LoVo (cell line): ENCODE measurements around the gene MYH11.
"Not testable (repeated sequence)": the region's sequence is repeated elsewhere in the genome, so short reads cannot be mapped to it uniquely, and the experiment has no call there.

Source experiments
- DNase-seq: peaks from one replicate; pipeline ENCODE4 v3.0.0-alpha.2; 2016; ENCODE audit warnings: low spot score

MYH11 gene

DNA sequence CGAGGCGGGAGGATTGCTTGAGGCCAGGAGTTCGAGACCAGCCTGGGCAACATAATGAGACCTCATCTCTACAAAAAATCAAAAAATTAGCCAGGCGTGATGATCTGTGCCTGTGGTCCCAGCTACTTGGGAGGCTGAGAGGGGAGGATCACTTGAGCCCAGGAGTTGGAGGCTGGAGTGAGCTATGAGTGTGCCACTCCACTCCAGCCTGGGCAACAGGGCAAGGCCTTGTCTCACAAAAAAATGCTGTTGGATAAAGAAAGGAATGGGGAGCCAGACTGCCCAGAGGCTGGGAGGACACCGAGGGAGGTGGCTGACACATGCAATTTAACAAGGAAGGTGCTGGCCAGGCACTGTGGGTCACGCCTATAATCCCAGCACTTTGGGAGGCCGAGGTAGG, 47.5 kb downstream of the MYH11 start:
- DNase-seq = not testable (repeated sequence)

DNA sequence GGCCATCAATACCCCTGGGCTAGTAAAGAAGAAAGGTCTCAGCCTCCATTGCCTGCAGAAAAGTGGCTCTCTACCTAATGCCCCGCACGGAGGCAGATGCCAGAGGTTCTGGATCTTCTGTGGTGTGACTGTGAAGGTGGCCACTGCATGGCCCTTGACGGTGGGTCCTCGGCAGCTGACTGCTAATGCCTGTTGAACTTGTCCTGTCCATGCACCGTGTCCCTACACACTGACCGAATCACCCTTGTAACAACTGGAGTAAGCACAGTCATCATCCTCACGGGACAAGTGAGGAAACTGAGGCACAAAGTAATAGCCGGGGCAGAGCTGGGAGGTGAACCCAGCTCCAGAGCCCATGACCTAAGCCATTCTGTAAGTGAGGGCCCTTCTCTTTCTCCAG, 48.8 kb downstream of the MYH11 start:
- no peak for DNase-seq

DNA sequence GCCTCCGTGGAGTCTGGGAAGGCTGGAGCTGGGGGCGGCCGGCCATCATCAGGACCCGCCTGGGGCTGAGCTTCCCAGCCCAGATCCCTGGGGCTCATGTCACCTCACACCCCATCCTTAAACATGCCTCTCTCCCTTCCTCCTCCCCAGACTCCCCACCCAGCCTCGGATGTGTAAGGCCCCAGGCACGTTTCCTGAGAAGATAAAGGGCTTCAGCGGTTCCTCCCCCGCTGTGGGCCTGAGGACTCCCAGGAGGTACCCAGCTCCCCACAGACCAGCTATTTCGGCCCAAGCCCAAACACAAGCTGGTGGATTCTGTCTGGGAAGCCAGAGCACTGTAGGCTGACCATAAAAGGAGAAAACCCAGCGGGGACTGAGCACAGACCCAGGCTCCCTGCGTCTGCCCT, 49.2 kb downstream of the MYH11 start:
- DNase-seq = no peak

DNA sequence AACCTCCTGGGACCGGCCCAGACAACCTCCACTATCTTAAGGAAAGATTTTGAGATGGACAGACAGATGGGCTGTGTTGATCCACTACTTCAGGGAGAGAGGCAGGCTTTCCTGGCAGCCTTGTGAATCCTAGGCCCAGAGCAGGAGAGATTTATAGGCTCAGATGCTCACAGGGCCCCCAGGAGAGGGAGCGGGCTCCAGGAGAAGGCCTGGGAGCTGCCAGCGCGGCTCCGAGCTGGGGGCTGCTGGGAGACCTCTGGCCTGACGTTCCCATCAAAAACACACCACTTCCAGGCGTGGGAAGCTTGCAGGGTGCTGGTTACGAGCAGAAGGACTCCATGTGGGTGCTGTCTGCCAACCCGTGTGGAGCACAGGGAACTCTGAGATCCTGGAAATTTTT, 53.2 kb downstream of the MYH11 start:
- DNase-seq = no peak

DNA sequence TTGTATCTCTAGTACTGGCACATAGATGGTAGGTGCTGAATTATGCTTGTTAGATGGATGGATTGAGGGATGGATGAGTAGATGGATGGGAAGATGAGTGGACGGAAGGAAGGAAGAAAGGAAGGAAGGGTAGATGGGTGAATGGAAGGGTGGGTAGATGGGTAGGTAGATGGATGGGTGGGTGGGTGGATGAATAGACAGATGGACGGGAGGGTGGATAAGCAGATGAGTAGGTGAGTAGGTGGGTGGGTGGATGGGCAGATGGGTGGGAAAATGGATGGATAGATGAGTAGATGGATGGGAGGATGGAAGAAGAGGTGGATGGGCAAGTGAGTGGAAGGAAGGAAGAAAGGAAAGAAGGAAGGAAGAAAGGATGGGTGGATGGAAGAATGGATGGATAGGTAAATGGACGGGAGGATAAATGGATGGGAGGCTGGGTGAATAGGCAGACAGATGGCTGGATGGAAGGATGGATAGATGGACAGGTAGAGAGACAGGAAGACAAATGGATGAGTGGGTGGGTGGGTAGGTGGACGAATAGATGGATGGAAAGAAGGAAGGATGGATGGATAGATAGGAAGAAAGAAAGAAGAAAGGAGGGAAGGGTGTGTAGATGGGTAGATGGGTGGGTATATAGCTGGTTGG, 56.9 kb downstream of the MYH11 start:
- DNase-seq = no peak

DNA sequence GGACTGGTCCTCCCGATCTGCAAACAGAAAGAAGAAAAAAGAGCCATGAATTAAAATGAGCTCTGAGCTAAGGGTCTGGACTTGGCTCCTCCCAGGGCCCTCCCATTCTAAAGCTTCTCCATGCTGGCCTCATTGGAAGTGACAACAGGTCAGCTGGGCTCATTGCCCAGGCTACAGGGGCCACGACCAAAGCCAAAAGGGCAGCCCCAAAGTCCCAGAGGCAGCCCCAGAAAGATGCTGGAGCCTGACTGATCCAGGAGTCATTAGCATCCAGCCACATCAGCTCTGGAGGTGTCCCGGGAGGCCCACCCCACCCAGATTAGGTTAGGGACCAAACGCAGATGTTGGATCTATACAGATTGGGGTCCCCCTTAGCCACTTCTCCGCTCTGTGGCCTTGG, 58.2 kb downstream of the MYH11 start:
- no peak for DNase-seq

DNA sequence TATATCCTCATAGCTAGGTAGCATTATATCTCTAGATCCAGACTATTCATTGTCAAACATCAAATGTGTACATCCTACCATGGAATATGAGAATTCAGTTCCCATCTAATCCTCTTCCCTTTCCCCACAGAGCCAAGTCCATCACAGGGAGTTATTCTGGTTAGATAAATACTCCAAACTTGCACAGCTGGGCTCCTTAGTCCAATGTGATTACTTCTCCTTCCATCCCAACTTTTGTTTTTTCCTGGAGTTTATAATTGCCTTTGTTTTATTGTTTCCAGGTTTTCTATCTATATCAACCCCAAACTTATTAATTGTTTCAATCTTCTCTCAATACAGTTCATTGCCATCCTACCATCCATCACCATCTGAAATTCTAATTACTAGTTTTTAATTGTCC, 59.9 kb downstream of the MYH11 start:
- DNase-seq = no peak

DNA sequence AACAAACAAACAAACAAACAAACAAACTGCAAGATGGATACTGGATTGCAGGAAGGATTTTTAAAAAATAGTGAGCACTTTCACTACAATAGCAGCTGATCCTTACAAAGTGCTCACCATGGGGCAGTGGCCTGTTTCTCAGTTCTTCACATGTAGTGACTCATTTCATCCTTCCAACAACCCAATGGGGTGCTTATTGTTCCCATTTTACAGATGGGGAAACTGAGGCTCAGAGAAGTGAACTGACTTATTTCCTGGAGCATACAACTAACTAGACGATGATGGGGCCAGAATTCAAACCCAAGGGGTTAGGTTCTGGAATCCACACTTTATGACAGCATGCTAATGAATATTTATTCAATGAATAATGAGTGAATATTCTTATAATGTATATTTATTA, 61.2 kb downstream of the MYH11 start:
- DNase-seq = no peak

DNA sequence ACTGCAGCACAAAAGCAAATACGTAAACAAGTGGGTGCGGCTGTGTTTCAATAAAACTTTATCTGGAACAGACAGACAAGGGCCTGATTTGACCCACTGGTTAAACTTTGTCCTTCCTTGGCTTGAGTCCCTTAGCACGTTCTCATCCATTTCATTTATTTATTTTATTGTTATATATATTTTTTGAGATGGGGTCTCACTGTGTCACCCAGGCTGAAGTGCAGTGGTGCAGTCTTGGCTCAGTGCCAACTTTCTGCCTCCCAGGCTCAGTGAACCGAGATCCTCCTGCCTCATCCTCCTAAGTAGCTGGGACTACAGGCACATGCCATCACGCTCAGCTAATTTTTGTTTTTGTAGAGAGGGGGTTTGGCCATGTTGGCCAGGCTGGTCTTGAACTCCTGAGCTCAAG, 64.3 kb downstream of the MYH11 start:
- DNase-seq = no peak

DNA sequence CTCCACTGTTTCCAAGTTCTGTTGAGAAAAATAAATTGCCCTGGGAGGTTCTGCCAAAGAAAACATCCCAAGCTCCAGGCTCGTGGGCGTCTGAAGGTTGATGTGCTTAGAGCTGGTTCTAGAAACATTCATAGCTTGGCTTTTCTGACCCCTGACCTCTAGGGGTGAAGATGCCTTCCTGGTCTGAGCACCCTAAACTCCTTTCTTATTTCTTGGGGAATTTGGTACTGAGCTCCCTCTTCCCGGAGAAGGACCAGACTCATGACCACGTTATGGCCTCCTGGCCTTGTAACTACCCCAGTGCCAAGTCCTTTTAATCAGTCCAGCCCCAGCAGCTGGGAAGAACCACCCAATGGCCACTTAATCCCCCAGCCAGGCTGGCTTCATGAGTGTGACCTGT, 66.4 kb downstream of the MYH11 start:
- DNase-seq = no peak

DNA sequence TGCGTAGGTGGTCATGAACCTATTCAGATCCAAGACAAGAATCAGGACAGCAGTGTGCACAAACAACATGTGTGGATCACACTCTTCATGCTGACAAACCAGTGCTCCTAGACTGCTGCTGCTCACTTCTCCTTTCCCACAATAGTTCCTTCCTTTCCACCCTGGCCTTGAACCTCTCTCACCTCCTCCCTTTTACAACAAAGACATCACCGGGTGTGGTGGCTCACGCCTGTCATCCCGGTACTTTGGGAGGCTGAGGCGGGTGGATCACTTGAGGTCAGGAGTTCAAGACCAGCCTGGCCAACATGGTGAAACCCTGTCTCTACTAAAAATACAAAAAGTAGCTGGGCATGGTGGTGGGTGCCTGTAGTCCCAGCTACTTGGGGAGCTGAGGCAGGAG, 67.0 kb downstream of the MYH11 start:
- DNase-seq = not testable (repeated sequence)

DNA sequence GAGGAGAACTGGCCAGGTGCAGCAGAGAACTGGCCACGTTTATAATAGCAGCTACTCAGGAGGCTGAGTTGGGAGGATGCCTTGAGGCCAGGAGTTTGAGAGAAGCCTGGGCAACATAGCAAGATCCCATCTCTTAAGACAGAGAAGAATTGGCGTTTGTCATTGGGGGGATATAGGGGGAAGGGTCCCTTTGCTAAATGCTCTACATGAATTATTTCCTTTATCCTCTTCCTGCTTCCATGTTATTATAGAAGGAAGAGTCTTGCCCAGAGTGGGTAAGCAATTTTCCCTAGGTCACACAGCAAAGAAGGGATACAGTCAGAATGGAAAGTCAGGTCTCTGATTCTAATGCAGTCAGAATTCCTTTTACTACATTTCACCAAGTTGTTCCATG, 68.0 kb downstream of the MYH11 start:
- DNase-seq = no peak

DNA sequence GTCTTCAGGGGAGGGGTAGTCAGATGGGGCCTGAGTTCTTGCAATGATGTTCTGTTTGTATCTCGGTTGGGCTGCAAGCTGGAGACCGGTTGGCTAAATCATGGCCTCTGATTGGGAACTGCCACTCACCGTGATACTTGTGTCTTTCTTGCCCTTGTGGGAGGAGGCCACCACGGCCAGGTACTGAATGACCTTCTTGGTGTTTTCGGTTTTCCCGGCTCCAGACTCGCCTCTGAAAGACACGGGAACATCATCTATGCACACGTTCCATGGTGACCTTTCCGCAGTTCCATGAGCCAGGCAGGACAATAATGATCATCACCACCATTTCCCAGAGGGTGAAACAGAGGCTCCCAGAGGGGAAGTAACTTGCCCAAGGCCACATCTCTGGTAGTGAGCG, 70.3 kb downstream of the MYH11 start:
- no peak for DNase-seq

DNA sequence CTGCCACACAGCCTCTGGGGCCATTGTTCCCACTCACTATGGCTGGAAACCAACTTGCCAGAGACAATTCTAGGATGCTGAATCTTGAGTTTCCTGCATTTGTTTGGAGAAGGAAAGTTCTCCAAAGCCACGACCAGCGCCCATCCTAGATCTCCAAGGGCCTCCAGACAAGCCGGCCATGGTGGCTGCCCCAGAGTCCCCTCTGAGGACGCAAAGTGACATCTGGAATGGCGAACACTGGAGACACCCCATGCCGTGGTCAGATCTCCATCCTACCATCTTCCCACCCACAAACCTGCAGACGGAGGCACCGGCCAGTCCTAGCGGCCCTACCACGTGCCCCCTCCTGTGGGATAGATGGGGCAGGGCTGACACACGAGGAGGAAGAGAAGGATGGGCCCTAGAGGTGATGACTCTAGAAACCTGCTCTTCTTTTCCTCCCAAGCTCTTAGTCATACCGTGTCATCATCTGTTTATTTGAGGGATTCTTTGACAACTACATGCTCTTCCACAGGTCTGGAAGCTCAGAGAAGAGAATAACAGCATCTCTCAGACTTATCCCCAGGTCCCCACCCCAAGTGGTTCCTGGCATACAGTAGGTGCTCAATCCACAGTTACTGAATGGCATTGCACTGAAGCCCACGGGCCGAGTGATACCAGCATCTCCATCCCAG, 71.3 kb downstream of the MYH11 start:
- DNase-seq = no peak

DNA sequence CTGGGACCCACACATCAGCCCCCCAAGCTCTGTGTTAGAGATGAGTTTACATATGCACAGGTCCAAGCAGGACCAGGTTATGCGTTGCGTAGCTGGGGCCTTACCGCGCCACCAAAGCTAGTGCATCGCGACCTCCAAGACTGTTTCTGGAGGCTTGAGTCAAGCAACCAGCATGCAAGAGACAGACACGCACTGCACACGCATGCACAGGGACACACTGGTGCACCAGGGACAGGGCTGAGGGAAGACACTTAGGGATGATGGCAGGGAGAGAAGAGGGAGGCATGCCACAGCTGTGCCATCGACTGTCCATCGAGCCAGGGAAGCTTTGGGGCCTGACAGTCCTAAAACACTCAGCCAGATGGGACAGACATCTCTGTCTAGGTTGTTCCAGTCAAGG, 72.8 kb downstream of the MYH11 start:
- no peak for DNase-seq

DNA sequence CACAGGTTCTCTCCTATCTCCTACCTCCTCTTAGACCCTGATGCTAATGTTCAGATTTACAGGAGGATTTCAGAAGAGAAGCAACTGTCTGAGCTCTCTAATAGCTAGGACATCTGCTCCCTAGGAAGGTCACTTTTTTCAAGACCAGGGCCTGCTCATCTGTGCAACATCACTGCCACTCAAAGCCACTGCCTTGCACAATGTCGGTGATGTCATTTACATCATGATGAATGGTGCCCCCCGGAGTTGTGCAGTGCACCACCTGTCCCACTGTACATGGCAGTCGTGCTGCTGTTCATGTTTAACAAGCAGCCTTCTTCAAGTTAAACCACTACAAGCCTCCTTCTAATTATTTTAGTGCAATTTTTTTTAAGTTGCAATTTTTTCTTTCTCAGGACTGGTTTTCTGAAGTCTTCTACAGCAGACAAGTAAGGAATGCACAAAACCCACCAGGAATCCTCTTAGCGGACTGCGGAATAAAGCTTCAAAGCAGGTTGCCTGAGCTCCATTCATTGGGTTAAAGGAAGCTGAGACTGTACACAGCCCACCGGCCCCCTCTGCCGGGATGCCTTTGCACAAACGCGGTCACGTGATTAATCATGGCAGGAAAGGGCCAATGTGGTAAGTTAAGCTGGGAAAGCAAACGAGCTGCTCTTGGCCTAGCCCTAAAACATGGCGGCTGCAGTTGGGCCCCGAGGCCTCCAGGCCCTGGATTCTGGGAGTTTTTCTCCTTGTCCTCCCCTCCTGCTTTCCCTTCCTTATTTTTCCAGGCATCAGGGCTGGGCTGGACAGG, 74.1 kb downstream of the MYH11 start:
- no peak for DNase-seq

DNA sequence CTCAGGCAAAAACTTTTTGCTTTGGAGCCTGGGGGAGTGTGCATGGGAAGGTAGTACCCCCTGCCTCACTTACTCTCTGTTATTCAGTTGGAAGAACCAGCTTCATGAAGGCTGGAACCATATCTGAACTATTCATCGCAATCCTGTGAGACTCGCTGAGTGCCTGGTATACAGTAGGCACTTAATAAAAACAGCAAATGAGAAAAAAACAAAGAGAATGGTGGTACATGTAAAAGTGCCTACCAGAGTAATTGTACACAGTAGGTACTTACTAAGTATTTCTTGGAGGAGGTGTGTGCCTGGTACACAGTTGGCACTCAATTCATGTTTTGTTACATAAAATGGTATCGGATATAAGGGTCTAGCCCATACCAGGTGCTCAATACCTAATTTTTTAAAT, 75.2 kb downstream of the MYH11 start:
- no peak for DNase-seq

DNA sequence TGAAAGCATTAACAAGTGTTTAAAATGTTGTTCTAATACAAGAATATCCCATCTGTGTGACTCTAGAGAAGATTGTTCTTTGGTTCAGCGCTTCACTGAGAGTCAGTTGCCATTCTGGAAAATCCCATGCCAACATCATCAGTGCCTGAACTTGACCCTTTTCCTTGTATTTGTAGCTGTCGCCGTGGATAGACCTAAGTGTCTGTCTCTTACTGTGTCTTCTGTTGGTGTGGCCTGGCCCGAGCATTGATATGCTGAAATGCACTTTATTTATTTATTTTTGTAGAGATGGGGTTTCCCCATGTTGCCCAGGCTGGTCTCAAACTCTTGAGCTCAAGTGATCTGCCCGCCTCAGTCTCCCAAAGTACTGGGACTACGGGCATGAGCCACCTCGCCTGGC, 76.0 kb downstream of the MYH11 start:
- DNase-seq = no peak

DNA sequence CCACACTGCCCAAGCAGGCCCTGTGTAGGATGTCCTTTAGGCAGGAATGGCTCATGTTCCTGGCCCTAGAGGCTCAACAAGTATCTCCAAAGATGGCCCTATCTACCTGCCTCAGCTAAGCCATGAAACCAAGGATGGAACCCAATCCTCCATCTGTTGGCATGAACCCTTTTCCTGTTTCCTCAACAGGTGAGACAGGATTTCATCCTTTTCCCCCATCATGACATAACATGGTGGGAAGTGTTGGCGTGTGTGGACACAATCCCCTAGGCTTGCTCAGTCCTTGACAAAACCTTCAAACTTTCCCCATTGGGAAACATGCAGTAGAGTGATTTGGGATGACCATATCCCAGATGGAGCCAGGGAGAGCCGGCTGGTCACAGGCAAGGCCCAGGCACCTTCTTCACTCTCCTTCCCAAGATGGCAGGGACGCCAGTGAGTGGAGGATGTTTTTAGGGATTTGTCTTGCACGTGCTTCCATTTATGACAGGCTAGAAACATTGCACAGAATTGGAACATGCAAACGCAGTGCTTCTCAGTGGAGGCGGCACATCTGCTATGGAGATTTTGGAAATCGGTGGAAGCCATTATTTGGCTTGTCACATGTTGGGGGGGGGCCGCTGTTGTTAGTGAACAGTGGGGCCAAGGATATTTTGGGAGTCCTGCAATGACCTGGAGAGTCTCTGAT, 77.0 kb downstream of the MYH11 start:
- no peak for DNase-seq

DNA sequence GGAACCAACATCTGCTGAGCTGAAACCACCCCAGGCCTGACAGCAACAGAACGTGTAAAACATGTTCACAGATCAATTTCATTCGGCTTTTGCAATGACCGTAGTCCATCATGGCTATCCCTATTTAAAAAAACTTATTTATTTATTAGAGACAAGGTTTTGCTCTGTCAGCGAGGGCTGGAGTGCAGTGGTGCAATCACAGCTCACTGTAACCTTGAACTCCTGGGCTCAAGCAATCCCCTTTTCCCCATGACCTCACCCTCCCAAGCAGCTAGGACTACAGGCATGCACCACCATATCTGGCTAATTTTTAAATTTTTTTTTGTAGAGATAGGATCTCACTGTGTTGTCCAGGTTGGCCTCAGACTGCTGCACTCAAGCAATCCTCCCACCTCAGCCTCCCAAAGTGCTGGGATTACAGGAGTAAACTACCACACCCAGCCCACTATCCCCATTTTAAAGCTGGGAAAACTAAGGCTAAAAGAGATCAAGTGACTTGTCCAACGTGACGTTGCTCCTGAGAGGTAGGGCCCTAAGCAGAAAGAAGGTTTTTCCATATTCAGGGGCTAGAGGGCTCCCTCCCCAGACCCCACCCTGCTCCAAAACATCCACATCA, 77.7 kb downstream of the MYH11 start:
- DNase-seq = no peak

DNA sequence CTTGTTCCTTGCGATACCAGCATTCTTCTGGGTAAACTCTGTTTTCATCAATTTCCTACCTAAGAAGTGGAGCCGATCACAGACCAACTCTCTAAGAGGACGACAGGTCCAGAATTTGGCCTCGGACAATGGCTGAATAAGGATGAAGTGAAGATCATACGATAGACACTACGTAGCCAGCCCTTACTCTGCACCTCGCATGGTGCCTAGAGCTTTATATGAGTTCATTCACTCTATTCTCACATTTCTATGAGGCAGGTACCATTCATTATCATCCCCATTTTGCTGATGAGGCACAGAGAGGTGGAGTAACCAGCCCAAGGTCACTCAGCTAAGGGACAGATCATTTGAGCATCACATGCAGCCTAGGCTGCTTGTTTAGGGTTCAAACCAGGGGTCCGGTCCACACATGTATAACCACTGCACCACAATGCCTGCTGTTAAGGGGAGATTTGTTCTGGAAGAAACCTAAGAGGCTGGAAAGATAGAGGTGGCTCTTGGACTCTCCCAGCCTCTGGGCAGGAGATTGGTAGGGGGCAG, 78.6 kb downstream of the MYH11 start:
- DNase-seq = no peak
